Measurements from ENCODE around the gene TMEM243. TPM values are rescaled to one million over a fixed set of nuclear protein-coding genes. Genes with fewer than 3 reads are reported as not detected.

Gene TMEM243
- total RNA-seq (2022; extraction: Qiagen RNA extraction) = 24.7 to 29.5 TPM (median 29.0 TPM) in 5 replicates

GRCh38 chr7:87219545-87220025 lies at the start of gene TMEM243:
TSS of gene TMEM243 (minus strand) at chr7:87219732. CDS start at chr7:87219503, 229 bp downstream.

GRCh38 chr7:87152112-87152896 lies 67.2 kb downstream of the TMEM243 start, which contains the start of gene DMTF1:
TSS of gene DMTF1 (plus strand) at chr7:87152453. CDS start at chr7:87164942, 12,489 bp downstream.

Other genes with a start within 250 kb of the TMEM243 start
- 0.05 to 0.12 TPM (median 0.07 TPM) in 3 of 5 replicates, not detected in the others for gene ELAPOR2, start 160.1 kb downstream of the TMEM243 start, total RNA-seq (2022; extraction: Qiagen RNA extraction)
- 16.0 to 22.6 TPM (median 22.1 TPM) in 5 replicates for gene DMTF1, start 67.3 kb downstream of the TMEM243 start, total RNA-seq (2022; extraction: Qiagen RNA extraction)
- 5.7 to 8.6 TPM (median 7.0 TPM) in 5 replicates for gene CROT, start 125.9 kb upstream of the TMEM243 start, total RNA-seq (2022; extraction: Qiagen RNA extraction)